ENCODE data around the gene AMHR2.
"Not testable (repeated sequence)": the region's sequence is repeated elsewhere in the genome, so short reads cannot be mapped to it uniquely, and the experiment has no call there.

Gene AMHR2

DNA sequence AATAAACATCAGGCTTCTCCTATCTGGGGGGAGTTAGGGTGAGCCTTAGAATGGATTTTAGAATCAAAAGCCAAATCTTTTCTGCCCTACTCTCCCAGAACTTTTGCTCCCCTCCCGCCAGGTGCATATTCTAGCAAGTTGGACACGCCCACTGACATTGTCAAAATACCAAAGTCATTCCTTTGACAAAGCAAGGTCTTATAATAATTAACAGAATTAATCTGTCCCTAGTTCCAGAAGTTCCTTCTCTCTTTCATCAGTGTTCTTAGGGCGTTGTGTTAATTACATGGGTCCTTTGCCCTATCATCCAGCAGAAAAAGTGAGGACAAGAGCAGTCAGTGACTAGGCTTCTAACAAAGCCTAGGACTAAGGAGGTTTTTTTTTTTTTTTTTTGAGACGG lies 20.3 kb downstream of the AMHR2 start:
- Histone ChIP-seq H3K9ac (ENCODE audit: low read depth, low read length) (no peak overlapping the region), H3K4me3 (ENCODE audit: low read depth in 1 of 2, low read length in 2 of 2) (no peak overlapping the region), H3K79me2 (ENCODE audit: insufficient read depth, low read length) (peaks cover 34% of the 10 kb centered on the region), H3K4me2 (ENCODE audit: insufficient read depth, low read length) (peak overlapping the region; percentile 13; the same call in 1 of the 2 replicates), H3K36me3 (ENCODE audit: insufficient read depth, low read length) (peaks cover 26% of the 10 kb centered on the region), H4K20me1 (ENCODE audit: insufficient read depth, low read length) (peaks cover 3% of the 10 kb centered on the region; the same call in 1 of the 2 replicates), H3K27ac (ENCODE audit: low read length) (no peak overlapping the region), H3K9me3 (ENCODE audit: insufficient read depth, low read length, severe bottlenecking) (no peaks in the 10 kb centered on the region), H3K4me1 (ENCODE audit: insufficient read depth, low read length) (peaks cover 41% of the 10 kb centered on the region), H3K27me3 (ENCODE audit: insufficient read depth, low read length, poor library complexity) (no peaks in the 10 kb centered on the region), H2AFZ (ENCODE audit: low read depth, low read length) (no peak overlapping the region)
- no peak for ATAC-seq (ENCODE audit: insufficient read depth, low read depth)
- no peak for DNase-seq
- no peak for TF ChIP-seq EZH2 (IDR thresholded peaks at IDR 0.05; ENCODE audit: borderline replicate concordance, low read depth, low read length, severe bottlenecking)
- TF ChIP-seq, protein P1, sequence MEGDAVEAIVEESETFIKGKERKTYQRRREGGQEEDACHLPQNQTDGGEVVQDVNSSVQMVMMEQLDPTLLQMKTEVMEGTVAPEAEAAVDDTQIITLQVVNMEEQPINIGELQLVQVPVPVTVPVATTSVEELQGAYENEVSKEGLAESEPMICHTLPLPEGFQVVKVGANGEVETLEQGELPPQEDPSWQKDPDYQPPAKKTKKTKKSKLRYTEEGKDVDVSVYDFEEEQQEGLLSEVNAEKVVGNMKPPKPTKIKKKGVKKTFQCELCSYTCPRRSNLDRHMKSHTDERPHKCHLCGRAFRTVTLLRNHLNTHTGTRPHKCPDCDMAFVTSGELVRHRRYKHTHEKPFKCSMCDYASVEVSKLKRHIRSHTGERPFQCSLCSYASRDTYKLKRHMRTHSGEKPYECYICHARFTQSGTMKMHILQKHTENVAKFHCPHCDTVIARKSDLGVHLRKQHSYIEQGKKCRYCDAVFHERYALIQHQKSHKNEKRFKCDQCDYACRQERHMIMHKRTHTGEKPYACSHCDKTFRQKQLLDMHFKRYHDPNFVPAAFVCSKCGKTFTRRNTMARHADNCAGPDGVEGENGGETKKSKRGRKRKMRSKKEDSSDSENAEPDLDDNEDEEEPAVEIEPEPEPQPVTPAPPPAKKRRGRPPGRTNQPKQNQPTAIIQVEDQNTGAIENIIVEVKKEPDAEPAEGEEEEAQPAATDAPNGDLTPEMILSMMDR (IDR thresholded peaks at IDR 0.05; ENCODE audit: borderline replicate concordance, extremely low read depth, low read length, poor library complexity, severe bottlenecking) = no peak

DNA sequence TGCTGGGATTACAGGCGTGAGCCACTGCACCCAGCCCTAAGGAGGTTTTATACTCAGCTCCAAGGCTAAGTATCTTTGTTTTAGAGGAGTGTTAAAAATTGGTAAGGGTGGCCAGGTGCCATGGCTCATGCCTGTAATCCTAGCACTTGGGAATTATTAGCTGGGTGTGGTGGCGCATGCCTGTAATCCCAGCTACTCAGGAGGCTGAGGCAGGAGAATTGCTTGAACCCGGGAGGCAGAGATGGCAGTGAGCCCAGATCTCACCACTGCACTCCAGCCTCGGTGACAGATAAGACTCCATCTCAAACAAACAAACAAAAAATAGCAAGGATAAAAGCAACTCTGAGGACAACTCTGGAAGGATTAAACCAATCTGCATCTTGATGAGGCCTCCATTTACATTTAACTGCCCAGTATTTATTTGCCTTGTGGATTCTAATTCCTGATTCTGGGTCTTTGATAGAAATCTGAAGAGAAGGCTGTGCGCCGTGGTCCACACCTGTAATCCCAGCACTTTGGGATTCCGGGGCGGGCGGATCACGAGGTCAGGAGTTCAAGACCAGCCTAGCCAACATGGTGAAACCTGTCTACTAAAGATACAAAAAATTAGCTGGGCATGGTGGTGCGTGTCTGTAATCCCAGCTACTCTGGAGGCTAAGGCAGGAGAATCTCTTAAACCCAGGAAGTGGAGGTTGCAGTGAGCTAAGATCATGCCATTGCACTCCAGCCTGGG lies 21.1 kb downstream of the AMHR2 start:
- H3K4me1 ChIP-seq (ENCODE audit: insufficient read depth, low read length) = peaks cover 41% of the 10 kb centered on the region
- peak overlapping the region; percentile 19; the same call in 1 of the 2 replicates for H3K4me2 ChIP-seq (ENCODE audit: insufficient read depth, low read length)
- not testable (repeated sequence) for H3K4me3 ChIP-seq (ENCODE audit: low read depth in 1 of 2, low read length in 2 of 2); DNase-seq; H3K9ac ChIP-seq (ENCODE audit: low read depth, low read length); H3K27me3 ChIP-seq (ENCODE audit: insufficient read depth, low read length, poor library complexity); H3K9me3 ChIP-seq (ENCODE audit: insufficient read depth, low read length, severe bottlenecking); ATAC-seq (ENCODE audit: insufficient read depth, low read depth); H2AFZ ChIP-seq (ENCODE audit: low read depth, low read length); H3K27ac ChIP-seq (ENCODE audit: low read length); H4K20me1 ChIP-seq (ENCODE audit: insufficient read depth, low read length)
- H3K79me2 ChIP-seq (ENCODE audit: insufficient read depth, low read length) = peaks cover 34% of the 10 kb centered on the region
- H3K36me3 ChIP-seq (ENCODE audit: insufficient read depth, low read length) = peaks cover 26% of the 10 kb centered on the region

DNA sequence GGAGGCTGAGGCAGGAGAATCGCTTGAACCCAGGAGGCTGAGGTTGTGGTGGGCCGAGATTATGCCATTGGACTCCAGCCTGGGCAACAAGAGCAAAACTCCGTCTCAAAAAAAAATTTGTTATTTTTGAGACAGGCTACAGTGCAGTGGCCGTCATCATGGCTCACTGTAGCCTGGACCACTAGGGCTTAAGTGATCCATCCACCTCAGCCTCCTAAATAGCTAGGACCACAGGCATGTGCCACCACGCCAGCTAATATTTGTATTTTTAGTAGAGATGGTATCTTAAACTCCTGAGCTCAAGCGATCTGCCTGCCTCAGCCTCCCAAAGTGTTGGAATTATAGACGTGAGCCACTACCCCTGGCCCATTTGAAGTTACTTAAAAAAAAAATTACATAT lies 27.3 kb downstream of the AMHR2 start:
- Histone ChIP-seq H3K9ac (ENCODE audit: low read depth, low read length) (peak overlapping the region; percentile 37), H3K4me2 (ENCODE audit: insufficient read depth, low read length) (peak overlapping the region; percentile 75), H3K4me1 (ENCODE audit: insufficient read depth, low read length) (peaks cover 45% of the 10 kb centered on the region), H3K9me3 (ENCODE audit: insufficient read depth, low read length, severe bottlenecking) (no peaks in the 10 kb centered on the region), H3K27ac (ENCODE audit: low read length) (0 out of 2 replicates have a peak overlapping the region, but pooled peaks have one; percentile 23), H4K20me1 (ENCODE audit: insufficient read depth, low read length) (peaks cover 33% of the 10 kb centered on the region), H2AFZ (ENCODE audit: low read depth, low read length) (no peak overlapping the region), H3K79me2 (ENCODE audit: insufficient read depth, low read length) (peaks cover 43% of the 10 kb centered on the region), H3K27me3 (ENCODE audit: insufficient read depth, low read length, poor library complexity) (no peaks in the 10 kb centered on the region), H3K36me3 (ENCODE audit: insufficient read depth, low read length) (peaks cover 39% of the 10 kb centered on the region), H3K4me3 (ENCODE audit: low read depth in 1 of 2, low read length in 2 of 2) (peak overlapping the region in 1 of 2 experiments; percentile 41; a peak in 2 of 4 replicates)
- TF ChIP-seq, protein P1 (IDR thresholded peaks at IDR 0.05; ENCODE audit: borderline replicate concordance, extremely low read depth, low read length, poor library complexity, severe bottlenecking) = no peak
- no peak for TF ChIP-seq EZH2 (IDR thresholded peaks at IDR 0.05; ENCODE audit: borderline replicate concordance, low read depth, low read length, severe bottlenecking)
- ATAC-seq (ENCODE audit: insufficient read depth, low read depth) (no peak), DNase-seq (no peak)

GRCh38 chr12:53451661-53452158 lies 28.1 kb downstream of the AMHR2 start, which contains the start of gene PCBP2:
Gene PCBP2 (plus strand): TSS chr12:53452102. CDS start chr12:53454801, 2,699 bp downstream.
- Histone ChIP-seq H3K9ac (ENCODE audit: low read depth, low read length) (peak within 1 kb of the TSS; percentile 87), H2AFZ (ENCODE audit: low read depth, low read length) (peak within 1 kb of the TSS; percentile 82), H3K4me1 (ENCODE audit: insufficient read depth, low read length) (peaks cover 46% of the 10 kb centered on the region), H3K27me3 (ENCODE audit: insufficient read depth, low read length, poor library complexity) (no peaks in the 10 kb centered on the region), H3K27ac (ENCODE audit: low read length) (peak within 1 kb of the TSS; percentile 99), H3K79me2 (ENCODE audit: insufficient read depth, low read length) (peaks cover 51% of the 10 kb centered on the region), H4K20me1 (ENCODE audit: insufficient read depth, low read length) (peaks cover 40% of the 10 kb centered on the region), H3K4me3 (ENCODE audit: low read depth in 1 of 2, low read length in 2 of 2) (peak within 1 kb of the TSS; percentile 77 to 79), H3K9me3 (ENCODE audit: insufficient read depth, low read length, severe bottlenecking) (no peaks in the 10 kb centered on the region), H3K36me3 (ENCODE audit: insufficient read depth, low read length) (peaks cover 42% of the 10 kb centered on the region), H3K4me2 (ENCODE audit: insufficient read depth, low read length) (peak within 1 kb of the TSS; percentile 75)
- TF ChIP-seq, protein P1 (IDR thresholded peaks at IDR 0.05; ENCODE audit: borderline replicate concordance, extremely low read depth, low read length, poor library complexity, severe bottlenecking) = peak; percentile 97
- TF ChIP-seq EZH2 (IDR thresholded peaks at IDR 0.05; ENCODE audit: borderline replicate concordance, low read depth, low read length, severe bottlenecking) = no peak
- DNase-seq = peak; percentile 99
- ATAC-seq (ENCODE audit: insufficient read depth, low read depth) = peak; percentile 96
